GM23338 (cell line): Measurements from ENCODE around the gene GRIK4. TPM values are rescaled to one million over a fixed set of nuclear protein-coding genes. Genes with fewer than 3 reads are reported as not detected.

Source experiments
- ATAC-seq: fragments of 200-7000 bp; cut with Tn5 transposase; 3 replicates; pipeline ENCODE4 v1.9.1; 2020
- DNase-seq: peaks from one replicate; pipeline ENCODE4 v3.0.0-alpha.2; 2015; ENCODE audit warnings: low spot score
- H2AFZ ChIP-seq: fragments of 200-600 bp; sonication (generic); 2 replicates; pipeline ENCODE4 v1.8.0; 2016; ENCODE audit warnings: antibody characterized with exemption, mild to moderate bottlenecking, moderate library complexity
- H3F3A ChIP-seq: fragments of 200-600 bp; sonication (generic); replicated peaks from 2 replicates; pipeline ENCODE4 v1.8.0; 2017; ENCODE audit warnings: antibody characterized with exemption, mixed run types, low read depth
- H3K27ac ChIP-seq: fragments of 200-600 bp; sonication (generic); 2 replicates; pipeline ENCODE4 v1.6.1; 2016; ENCODE audit warnings: low read depth
- H3K27me3 ChIP-seq: fragments of 200-600 bp; sonication (generic); 2 replicates; pipeline ENCODE4 v1.8.0; 2016; ENCODE audit warnings: mild to moderate bottlenecking, mixed run types, moderate library complexity; ENCODE audit not compliant: insufficient read depth
- H3K36me3 ChIP-seq: fragments of 200-600 bp; sonication (generic); 2 replicates; pipeline ENCODE4 v1.8.0; 2016; ENCODE audit warnings: mild to moderate bottlenecking; ENCODE audit not compliant: insufficient read depth
- H3K4me1 ChIP-seq: fragments of 200-600 bp; sonication (generic); 2 replicates; pipeline ENCODE4 v1.8.0; 2016; ENCODE audit warnings: mild to moderate bottlenecking, moderate library complexity; ENCODE audit not compliant: insufficient read depth
- H3K4me2 ChIP-seq: fragments of 200-600 bp; sonication (generic); 2 replicates; pipeline ENCODE4 v1.7.1; 2017; ENCODE audit warnings: mixed run types
- H3K4me3 ChIP-seq: fragments of 200-600 bp; sonication (generic); 2 replicates; pipeline ENCODE4 v1.6.1; 2016; ENCODE audit warnings: mixed run types
- H3K79me2 ChIP-seq: fragments of 200-600 bp; sonication (generic); replicated peaks from 2 replicates; pipeline ENCODE4 v1.8.0; 2017; ENCODE audit warnings: mild to moderate bottlenecking; ENCODE audit not compliant: insufficient read depth
- H3K9me2 ChIP-seq: fragments of 200-600 bp; sonication (generic); 2 replicates; pipeline ENCODE4 v1.8.0; 2017; ENCODE audit not compliant: insufficient read depth
- H4K20me1 ChIP-seq: fragments of 200-600 bp; sonication (generic); replicated peaks from 2 replicates; pipeline ENCODE4 v1.8.0; 2017; ENCODE audit warnings: mild to moderate bottlenecking; ENCODE audit not compliant: insufficient read depth
- H3K27ac Mint-ChIP-seq: 2 replicates; pipeline ENCODE4 v1.8.0; 2020; ENCODE audit warnings: inconsistent platforms, mild to moderate bottlenecking, moderate library complexity, mixed read lengths
- H3K27me3 Mint-ChIP-seq: 3 replicates; pipeline ENCODE4 v1.8.0; 2022; ENCODE audit warnings: low read depth, mild to moderate bottlenecking, moderate library complexity, mixed read lengths, inconsistent platforms; ENCODE audit not compliant: insufficient read depth, poor library complexity
- H3K36me3 Mint-ChIP-seq: 3 replicates; pipeline ENCODE4 v1.8.0; 2021; ENCODE audit warnings: low read depth, mild to moderate bottlenecking, inconsistent platforms, moderate library complexity, mixed read lengths
- H3K4me1 Mint-ChIP-seq: 3 replicates; pipeline ENCODE4 v1.8.0; 2020; ENCODE audit warnings: mild to moderate bottlenecking, inconsistent platforms, mixed read lengths
- H3K4me3 Mint-ChIP-seq: 3 replicates; pipeline ENCODE4 v1.8.0; 2021; ENCODE audit warnings: moderate library complexity, mild to moderate bottlenecking, inconsistent platforms, mixed read lengths
- H3K9me3 Mint-ChIP-seq: 3 replicates; pipeline ENCODE4 v1.8.0; 2020; ENCODE audit warnings: moderate library complexity, mild to moderate bottlenecking, inconsistent platforms, mixed read lengths
- CTCF ChIP-seq, 2 experiments: fragments of 200-600 bp in 1 of 2; sonication (generic) in 1 of 2; conservative IDR thresholded peaks; 2 replicates each; pipeline versions ENCODE4 v1.5.1 to v1.6.1; 2016 to 2017; ENCODE audit warnings: antibody characterized with exemption in 2 of 2, low read depth in 2 of 2, mild to moderate bottlenecking in 2 of 2, moderate library complexity in 1 of 2
- EZH2 ChIP-seq: fragments of 200-600 bp; sonication (generic); IDR thresholded peaks from one replicate; pipeline ENCODE4 v1.8.0; 2017; ENCODE audit warnings: antibody characterized with exemption, mild to moderate bottlenecking, low read depth; ENCODE audit not compliant: unreplicated experiment
- EZH2phosphoT487 ChIP-seq: fragments of 200-600 bp; sonication (generic); IDR thresholded peaks from one replicate; pipeline ENCODE4 v1.8.1; 2018; ENCODE audit warnings: antibody characterized with exemption; ENCODE audit not compliant: unreplicated experiment
- JUNB ChIP-seq: IDR thresholded peaks from one replicate; pipeline ENCODE4 v1.6.1; 2016; ENCODE audit warnings: antibody characterized with exemption; ENCODE audit not compliant: unreplicated experiment
- NANOG ChIP-seq: IDR thresholded peaks from 2 replicates; pipeline ENCODE4 v1.6.1; 2016; ENCODE audit warnings: antibody characterized with exemption, borderline replicate concordance
- STAT1 ChIP-seq: IDR thresholded peaks from one replicate; pipeline ENCODE4 v1.6.1; 2016; ENCODE audit warnings: antibody characterized with exemption; ENCODE audit not compliant: unreplicated experiment
- ZNF114 ChIP-seq: fragments of 250-450 bp; sonication (Bioruptor Pico); IDR thresholded peaks from 2 replicates; pipeline ENCODE4 v1.5.0; 2020; ENCODE audit warnings: mild to moderate bottlenecking, moderate library complexity
- ZNF462 ChIP-seq: fragments of 250-450 bp; sonication (Bioruptor Pico); IDR thresholded peaks from 2 replicates; pipeline ENCODE4 v1.5.0; 2020; ENCODE audit warnings: mild to moderate bottlenecking, moderate library complexity
- polyA plus RNA-seq: library from polyadenylated mRNA; unstranded; fragments of >200 nt; fragmentation: Nextera tagmentation; extraction: Ambion mirVana; gene quantifications from 2 replicates; pipeline ENCODE4 v1.2.1, GENCODE V29; 2016
- total RNA-seq: library from RNA; depleted of rRNA; stranded (reverse); fragments of >200 nt; shearing (Covaris generic); gene quantifications from 2 replicates; pipeline ENCODE4 v1.2.3, GENCODE V29; 2014

Gene GRIK4
- total and polyA plus RNA-seq, 2 experiments from 2014 or later, result 0.63 to 2.2 TPM

- H3K36me3 ChIP-seq, result no peaks in the 10 kb centered on the region
- no peak overlapping the region for H3K27ac ChIP-seq
- no peak overlapping the region for H2AFZ ChIP-seq
- DNase-seq (peak; percentile 68), ATAC-seq (peak; percentile 86)
- peaks cover 5% of the 10 kb centered on the region for H3K27me3 Mint-ChIP-seq
- H3K36me3 Mint-ChIP-seq, result no peaks in the 10 kb centered on the region
- no peaks in the 10 kb centered on the region for H3F3A ChIP-seq
- H3K4me2 ChIP-seq, result no peak overlapping the region
- no peaks in the 10 kb centered on the region for H3K79me2 ChIP-seq
- no peak overlapping the region for H3K27ac Mint-ChIP-seq
- no peak overlapping the region for H3K4me3 ChIP-seq
- H3K9me3 Mint-ChIP-seq, result no peaks in the 10 kb centered on the region
- H3K4me1 ChIP-seq, result no peaks in the 10 kb centered on the region; the same call in 1 of the 2 replicates
- TF ChIP-seq ZNF114 (CRISPR knock-in tag) (no peak), STAT1 (no peak), CTCF (conservative IDR thresholded peaks at IDR 0.05; ENCODE audit: low read depth in 2 of 2) (peak; percentile 64 to 75), EZH2phosphoT487 (no peak)
- no peaks in the 10 kb centered on the region; the same call in 1 of the 3 replicates for H3K4me1 Mint-ChIP-seq
- H3K27me3 ChIP-seq, result no peaks in the 10 kb centered on the region
- H3K9me2 ChIP-seq, result no peaks in the 10 kb centered on the region; the same call in 1 of the 2 replicates
- H3K4me3 Mint-ChIP-seq, result no peak overlapping the region
- no peaks in the 10 kb centered on the region for H4K20me1 ChIP-seq
These were observed 185.2 kb downstream of the GRIK4 start for GRCh38 chr11:120696597-120697218.

- no peaks in the 10 kb centered on the region for H3K36me3 ChIP-seq
- Mint-ChIP-seq H3K27ac (no peak overlapping the region), H3K9me3 (no peaks in the 10 kb centered on the region), H3K4me1 (no peaks in the 10 kb centered on the region; the same call in 1 of the 3 replicates), H3K4me3 (no peak overlapping the region), H3K27me3 (peaks cover 5% of the 10 kb centered on the region), H3K36me3 (no peaks in the 10 kb centered on the region)
- DNase-seq (no peak), ATAC-seq (peak; percentile 59)
- H3K27ac ChIP-seq, result no peak overlapping the region
- H2AFZ ChIP-seq, result no peak overlapping the region
- H3K9me2 ChIP-seq, result peaks cover 4% of the 10 kb centered on the region; the same call in 1 of the 2 replicates
- no peak overlapping the region for H3K4me2 ChIP-seq
- H3K27me3 ChIP-seq, result no peaks in the 10 kb centered on the region
- H4K20me1 ChIP-seq, result no peaks in the 10 kb centered on the region
- H3K79me2 ChIP-seq, result no peaks in the 10 kb centered on the region
- TF ChIP-seq JUNB (no peak), NANOG (no peak), EZH2 (no peak), CTCF (conservative IDR thresholded peaks at IDR 0.05; ENCODE audit: low read depth in 2 of 2) (peak in 1 of 2 experiments; percentile 26; a peak in 2 of 4 replicates), ZNF462 (CRISPR knock-in tag) (no peak), STAT1 (no peak)
- no peaks in the 10 kb centered on the region; the same call in 1 of the 2 replicates for H3K4me1 ChIP-seq
- no peak overlapping the region for H3K4me3 ChIP-seq
- no peaks in the 10 kb centered on the region for H3F3A ChIP-seq
These were observed 187.4 kb downstream of the GRIK4 start for GRCh38 chr11:120698918-120699317.
